H9 (cell line): ENCODE results near the gene CAPZA2. TPM values are rescaled to one million over a fixed set of nuclear protein-coding genes. Genes with fewer than 3 reads are reported as not detected.

Experiments used
- DNase-seq: peaks from one replicate; pipeline ENCODE4 v3.0.0-alpha.2; 2017
- H2AFZ ChIP-seq: one replicate; pipeline ENCODE4 v1.6.1; 2013; ENCODE audit warnings: mild to moderate bottlenecking, low read length, control low read depth, moderate library complexity
- H2AK5ac ChIP-seq: 2 replicates; pipeline ENCODE4 v1.6.1; 2013; ENCODE audit warnings: low read length, control low read depth, mixed read lengths; ENCODE audit not compliant: insufficient read length
- H2BK120ac ChIP-seq: one replicate; pipeline ENCODE4 v1.6.1; 2013; ENCODE audit warnings: low read depth, mild to moderate bottlenecking, low read length, control low read depth, inconsistent platforms; ENCODE audit not compliant: poor library complexity, severe bottlenecking
- H2BK12ac ChIP-seq: 2 replicates; pipeline ENCODE4 v1.6.1; 2013; ENCODE audit warnings: low read length, control low read depth, mixed read lengths, low read depth; ENCODE audit not compliant: insufficient read length
- H2BK15ac ChIP-seq: 2 replicates; pipeline ENCODE4 v1.6.1; 2013; ENCODE audit warnings: low read depth, low read length, control low read depth
- H2BK20ac ChIP-seq: one replicate; pipeline ENCODE4 v1.6.1; 2013; ENCODE audit warnings: low read depth, mild to moderate bottlenecking, low read length, control low read depth, inconsistent platforms; ENCODE audit not compliant: poor library complexity, severe bottlenecking
- H2BK5ac ChIP-seq: 2 replicates; pipeline ENCODE4 v1.6.1; 2013; ENCODE audit warnings: low read length, control low read depth, mixed read lengths; ENCODE audit not compliant: insufficient read length
- H3K14ac ChIP-seq: 2 replicates; pipeline ENCODE4 v1.6.1; 2013; ENCODE audit warnings: low read length, control low read depth; ENCODE audit not compliant: insufficient read depth
- H3K18ac ChIP-seq: 2 replicates; pipeline ENCODE4 v1.6.1; 2013; ENCODE audit warnings: low read depth, mild to moderate bottlenecking, mixed read lengths, low read length, control low read depth; ENCODE audit not compliant: insufficient read length
- H3K23ac ChIP-seq: 2 replicates; pipeline ENCODE4 v1.6.1; 2013; ENCODE audit warnings: low read length, control low read depth, mixed read lengths, low read depth; ENCODE audit not compliant: insufficient read length
- H3K23me2 ChIP-seq: 2 replicates; pipeline ENCODE4 v1.6.1; 2013; ENCODE audit warnings: low read depth, mild to moderate bottlenecking, mixed read lengths, low read length, control low read depth; ENCODE audit not compliant: insufficient read length, poor library complexity, severe bottlenecking
- H3K27ac ChIP-seq: 2 replicates; pipeline ENCODE4 v1.5.1; 2013; ENCODE audit warnings: low read length, control low read depth, mixed read lengths, low read depth; ENCODE audit not compliant: insufficient read length
- H3K27me3 ChIP-seq: 2 replicates; pipeline ENCODE4 v1.6.1; 2013; ENCODE audit warnings: low read length, control low read depth, inconsistent platforms; ENCODE audit not compliant: insufficient read depth
- H3K4ac ChIP-seq: 2 replicates; pipeline ENCODE4 v1.6.1; 2013; ENCODE audit warnings: low read depth, mild to moderate bottlenecking, control low read depth, inconsistent platforms, low read length, moderate library complexity
- H3K4me1 ChIP-seq: 2 replicates; pipeline ENCODE4 v1.6.1; 2013; ENCODE audit warnings: low read length, control low read depth, inconsistent platforms; ENCODE audit not compliant: insufficient read depth
- H3K4me2 ChIP-seq: 2 replicates; pipeline ENCODE4 v1.6.1; 2013; ENCODE audit warnings: low read length, control low read depth, mixed read lengths; ENCODE audit not compliant: insufficient read length, insufficient read depth
- H3K56ac ChIP-seq: 2 replicates; pipeline ENCODE4 v1.6.1; 2013; ENCODE audit warnings: low read depth, mild to moderate bottlenecking, mixed read lengths, low read length, control low read depth; ENCODE audit not compliant: insufficient read length
- H3K79me1 ChIP-seq: 2 replicates; pipeline ENCODE4 v1.6.1; 2013; ENCODE audit warnings: low read depth, mild to moderate bottlenecking, moderate library complexity, low read length, control low read depth, inconsistent platforms; ENCODE audit not compliant: insufficient read depth, poor library complexity, severe bottlenecking
- H3K79me2 ChIP-seq: 2 replicates; pipeline ENCODE4 v1.6.1; 2013; ENCODE audit warnings: low read length, control low read depth, inconsistent platforms; ENCODE audit not compliant: insufficient read depth
- H3K9ac ChIP-seq: 2 replicates; pipeline ENCODE4 v1.6.1; 2013; ENCODE audit warnings: low read length, control low read depth, mixed read lengths; ENCODE audit not compliant: insufficient read length; ENCODE audit errors: extremely low read depth
- H3K9me3 ChIP-seq: one replicate; pipeline ENCODE4 v1.6.1; 2013; ENCODE audit warnings: low read depth, low read length, inconsistent platforms; ENCODE audit not compliant: control insufficient read depth
- H3T11ph ChIP-seq: one replicate; pipeline ENCODE4 v1.6.1; 2013; ENCODE audit warnings: mild to moderate bottlenecking, low read length, control low read depth, inconsistent platforms
- H4K20me1 ChIP-seq: one replicate; pipeline ENCODE4 v1.6.1; 2013; ENCODE audit not compliant: control insufficient read depth, insufficient read length, insufficient read depth
- H4K5ac ChIP-seq: 2 replicates; pipeline ENCODE4 v1.6.1; 2013; ENCODE audit warnings: low read depth, mild to moderate bottlenecking, mixed read lengths, low read length, control low read depth; ENCODE audit not compliant: insufficient read length
- H4K8ac ChIP-seq: replicated peaks from 2 replicates; pipeline ENCODE4 v1.6.1; 2013; ENCODE audit warnings: low read length, control low read depth, mixed read lengths, low read depth; ENCODE audit not compliant: insufficient read length
- H4K91ac ChIP-seq: 2 replicates; pipeline ENCODE4 v1.6.1; 2013; ENCODE audit warnings: low read depth, mild to moderate bottlenecking, moderate library complexity, mixed read lengths, low read length, control low read depth; ENCODE audit not compliant: insufficient read length
- H3K27ac Mint-ChIP-seq, 3 experiments: 2 replicates in 2 of 3; 3 replicates in 1 of 3; pipeline ENCODE4 v1.8.0; 2020 to 2021; ENCODE audit warnings: mixed read lengths in 3 of 3, mild to moderate bottlenecking in 1 of 3, moderate library complexity in 1 of 3
- H3K27me3 Mint-ChIP-seq: 2 replicates; pipeline ENCODE4 v1.8.0; 2021; ENCODE audit warnings: low read depth, mild to moderate bottlenecking, moderate library complexity, mixed read lengths
- H3K36me3 Mint-ChIP-seq, 3 experiments: 2 replicates in 2 of 3; 3 replicates in 1 of 3; pipeline ENCODE4 v1.8.0; 2020 to 2021; ENCODE audit warnings: low read depth in 3 of 3, mixed read lengths in 3 of 3; ENCODE audit not compliant: insufficient read depth in 1 of 3
- H3K4me1 Mint-ChIP-seq, 2 experiments: 2 replicates each; pipeline ENCODE4 v1.8.0; 2020; ENCODE audit warnings: mixed read lengths in 2 of 2
- H3K4me3 Mint-ChIP-seq, 2 experiments: 2 replicates in 1 of 2; 3 replicates in 1 of 2; pipeline ENCODE4 v1.8.0; 2020 to 2021; ENCODE audit warnings: mild to moderate bottlenecking in 2 of 2, mixed read lengths in 2 of 2, moderate library complexity in 1 of 2
- H3K9me3 Mint-ChIP-seq, 2 experiments: 2 replicates in 1 of 2; 3 replicates in 1 of 2; pipeline ENCODE4 v1.8.0; 2020; ENCODE audit warnings: mild to moderate bottlenecking in 2 of 2, mixed read lengths in 2 of 2, moderate library complexity in 1 of 2
- CTCF ChIP-seq: fragments of 200-600 bp; sonication (generic); conservative IDR thresholded peaks from 3 replicates; pipeline ENCODE4 v1.8.0; 2021; ENCODE audit warnings: antibody characterized with exemption, mild to moderate bottlenecking
- WGBS: extraction: QIAGEN DNeasy Blood & Tissue Kit; methylation state at CpG from one replicate; pipeline ENCODE4 v1.1.7; 2013; ENCODE audit warnings: missing lambda C conversion rate, low lambda C conversion rate, mixed read lengths; ENCODE audit not compliant: insufficient read length; ENCODE audit errors: extremely low coverage; 5-methylcytosine and 5-hydroxymethylcytosine counted together
- total RNA-seq: library from RNA; stranded (reverse); gene quantifications from 2 replicates; pipeline ENCODE4 v1.2.1, GENCODE V29; 2021

CAPZA2 gene
- total RNA-seq, 1 experiment from 2014 or later = 131 TPM

GRCh38 chr7:116924741-116925140 lies 62.4 kb downstream of the CAPZA2 start:
- no peak for DNase-seq
- Mint-ChIP-seq H3K27ac (peak overlapping the region in 1 of 3 experiments; percentile 84; a peak in 2 of 7 replicates), H3K9me3 (no peaks in the 10 kb centered on the region), H3K36me3 (peaks cover 4 to 10% (median 5%) of the 10 kb centered on the region in 3 experiments; a peak in 5 of 7 replicates), H3K27me3 (no peaks in the 10 kb centered on the region), H3K4me3 (no peak overlapping the region), H3K4me1 (peaks cover 6 to 7% of the 10 kb centered on the region in 2 experiments; a peak in 3 of 4 replicates)
- no peak overlapping the region for H2BK5ac ChIP-seq
- no peak overlapping the region for H2BK15ac ChIP-seq
- no peak for TF ChIP-seq CTCF
- no peak overlapping the region for H2BK20ac ChIP-seq
- H2BK120ac ChIP-seq = no peak overlapping the region
- WGBS = no CpG with 5 or more reads among the region's 5 CpGs
- H3K27me3 ChIP-seq = no peaks in the 10 kb centered on the region
- no peaks in the 10 kb centered on the region for H3K23me2 ChIP-seq
- no peak overlapping the region for H2BK12ac ChIP-seq
- H3K4me1 ChIP-seq = 0 out of 2 replicates have a peak, but pooled peaks cover 3% of the 10 kb centered on the region
- no peak overlapping the region for H3K14ac ChIP-seq
- no peaks in the 10 kb centered on the region for H3K79me1 ChIP-seq
- no peak overlapping the region for H3K27ac ChIP-seq
- no peaks in the 10 kb centered on the region for H4K20me1 ChIP-seq
- H2AFZ ChIP-seq = no peak overlapping the region
- no peak overlapping the region for H3K4ac ChIP-seq
- no peak overlapping the region for H4K91ac ChIP-seq
- H3K18ac ChIP-seq = no peak overlapping the region
- H4K8ac ChIP-seq = no peak overlapping the region
- H3K9me3 ChIP-seq = no peaks in the 10 kb centered on the region
- no peak overlapping the region for H2AK5ac ChIP-seq
- no peak overlapping the region for H3K23ac ChIP-seq
- H3T11ph ChIP-seq = no peak overlapping the region
- H3K4me2 ChIP-seq = no peak overlapping the region
- H3K79me2 ChIP-seq = no peaks in the 10 kb centered on the region
- H3K9ac ChIP-seq = no peak overlapping the region
- no peak overlapping the region for H3K56ac ChIP-seq
- H4K5ac ChIP-seq = no peak overlapping the region
